GM18502 (cell line): Measurements from ENCODE around the gene CMTM4.
"Not testable (repeated sequence)": the region's sequence is repeated elsewhere in the genome, so short reads cannot be mapped to it uniquely, and the experiment has no call there.

Experiments
- ATAC-seq: cut with Tn5 transposase; IDR thresholded peaks from one replicate; pipeline ENCODE4 v1.9.1; 2021; ENCODE audit warnings: mild to moderate bottlenecking; ENCODE audit not compliant: unreplicated experiment, poor library complexity

The CMTM4 gene

DNA sequence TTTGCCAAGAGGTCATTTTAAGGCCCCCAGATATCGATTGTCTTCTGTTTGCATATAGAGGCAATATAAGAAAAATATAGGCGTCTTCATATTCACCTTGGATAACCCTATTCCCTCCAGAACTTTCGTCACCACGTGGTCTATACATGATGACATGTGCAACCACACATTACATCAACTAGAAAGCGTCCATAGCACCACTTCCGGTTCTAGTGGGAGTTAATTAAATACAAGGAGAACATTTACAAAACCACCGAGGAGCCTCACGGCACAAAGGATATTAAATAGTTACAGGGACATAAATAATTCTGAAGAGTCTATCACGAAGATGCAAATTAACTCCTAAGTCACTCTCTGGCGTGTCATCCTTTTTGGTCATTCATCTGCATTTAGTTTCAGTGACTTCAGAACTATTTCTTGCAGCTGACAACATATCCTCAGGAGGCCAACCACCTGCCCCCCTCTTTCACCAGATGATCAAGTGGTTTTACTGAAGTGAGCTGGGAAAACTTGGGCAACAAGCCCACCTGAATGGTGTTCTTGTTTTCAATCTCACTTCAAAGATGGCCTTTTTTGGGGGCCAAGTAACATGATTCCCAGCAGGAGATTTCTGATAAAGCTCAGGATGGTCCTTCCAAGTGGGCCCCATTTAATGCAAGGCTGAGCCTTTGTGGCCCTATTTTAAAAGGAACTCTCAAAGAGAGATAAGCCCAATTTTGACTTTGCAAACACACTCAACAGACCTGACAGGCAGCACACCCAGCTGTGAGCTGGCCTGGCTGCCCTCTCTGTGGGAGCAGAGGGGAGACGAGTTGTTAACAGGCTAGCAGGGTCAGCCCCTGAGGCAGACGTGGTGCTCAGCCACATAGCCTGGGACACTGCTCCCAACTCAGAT lies 76.8 kb downstream of the CMTM4 start:
- no peak for ATAC-seq

DNA sequence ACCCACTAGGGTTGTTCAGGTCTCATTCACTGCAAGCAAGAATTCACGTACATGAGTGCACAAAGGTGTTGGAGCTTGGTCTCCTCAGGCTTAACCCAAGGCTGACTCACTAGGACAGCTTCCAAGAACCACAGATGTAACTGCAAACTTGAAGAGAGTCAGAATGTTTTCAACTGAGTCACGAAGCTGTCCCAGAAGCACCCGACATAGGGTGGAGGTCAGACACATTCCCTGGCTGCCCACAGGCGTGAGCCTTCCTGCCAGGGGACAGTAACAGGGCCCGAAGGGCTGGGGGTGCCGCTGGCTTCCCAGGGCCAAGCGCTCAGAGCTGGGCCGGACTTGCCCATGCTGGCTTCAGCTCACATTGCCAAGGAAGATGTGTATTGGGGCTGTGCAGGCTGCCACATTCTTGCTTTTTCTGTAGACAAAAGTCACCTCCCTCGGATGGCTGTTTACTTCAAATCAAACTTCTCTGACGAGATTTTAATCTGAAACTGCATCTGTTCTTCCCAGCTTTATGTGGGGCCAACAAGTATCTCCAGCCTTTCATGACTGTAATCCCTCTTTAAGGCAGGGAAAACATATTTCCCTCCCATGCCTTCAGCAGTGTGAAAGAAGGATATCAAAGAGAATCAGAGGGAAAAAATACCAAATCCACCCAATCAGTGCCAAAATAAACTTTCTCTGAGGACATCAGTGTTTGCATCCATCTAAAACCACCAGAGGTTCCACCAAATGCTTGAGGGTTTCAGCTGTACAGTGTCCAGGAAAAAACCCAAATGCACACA lies 77.8 kb downstream of the CMTM4 start:
- no peak for ATAC-seq

DNA sequence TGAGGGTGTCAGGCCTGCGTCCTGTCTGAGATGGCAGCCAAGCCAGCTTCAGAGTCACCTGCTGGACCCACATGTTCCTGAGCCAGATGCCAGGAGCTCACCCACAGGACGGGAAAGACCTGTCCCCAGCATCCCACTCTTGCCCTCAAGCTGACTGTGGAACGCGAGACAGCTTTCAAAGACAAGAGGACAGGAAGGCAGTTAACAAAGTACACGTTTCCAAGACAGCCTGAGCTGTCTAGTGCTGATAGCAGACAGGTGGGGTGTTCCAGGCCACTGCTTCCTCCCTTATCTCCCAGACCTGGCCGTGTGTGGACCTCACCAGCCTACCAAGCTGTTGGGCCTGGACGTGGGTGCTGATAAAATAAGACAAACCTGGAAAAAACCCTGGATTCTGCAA lies 78.8 kb downstream of the CMTM4 start:
- ATAC-seq, result no peak

DNA sequence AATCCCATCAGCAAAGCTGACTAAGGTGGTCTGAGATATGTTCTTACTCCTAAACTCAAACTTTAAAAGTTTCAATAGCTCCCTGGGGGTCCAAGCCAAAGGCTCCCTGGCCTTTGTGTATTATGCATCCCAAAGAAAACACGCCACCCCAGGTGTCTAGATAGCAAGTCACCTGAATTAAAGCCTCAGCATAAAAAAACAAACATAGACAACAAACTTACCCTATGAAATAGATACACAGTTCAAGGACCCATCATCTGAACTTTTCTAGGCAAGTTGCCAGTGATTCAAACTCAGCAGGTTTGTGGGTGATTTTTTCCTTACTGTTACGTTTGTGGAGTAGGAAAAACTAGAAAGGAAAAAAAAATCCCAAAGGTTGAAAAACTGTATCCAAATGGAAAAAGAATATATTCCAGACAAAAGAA lies 79.5 kb downstream of the CMTM4 start:
- no peak for ATAC-seq

DNA sequence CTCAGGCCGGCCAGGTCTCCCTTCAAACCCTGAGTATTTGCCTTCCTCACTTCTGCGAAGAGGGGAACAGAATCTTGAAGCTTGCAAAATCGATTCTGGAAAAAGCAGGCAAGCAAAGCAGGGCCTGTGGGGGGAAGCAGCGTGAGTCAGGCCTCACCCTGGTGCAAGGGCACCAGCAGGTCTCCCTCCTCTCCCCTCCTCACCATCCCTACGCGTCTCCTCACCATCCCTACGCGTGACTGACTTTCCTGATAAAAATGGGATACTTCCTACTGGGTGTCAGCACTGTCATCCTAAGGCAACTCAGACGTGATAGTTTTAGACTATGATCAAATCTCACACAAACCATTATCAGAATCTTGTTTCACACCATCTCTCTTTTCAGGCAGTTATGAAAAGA lies 80.0 kb downstream of the CMTM4 start:
- ATAC-seq, result no peak

DNA sequence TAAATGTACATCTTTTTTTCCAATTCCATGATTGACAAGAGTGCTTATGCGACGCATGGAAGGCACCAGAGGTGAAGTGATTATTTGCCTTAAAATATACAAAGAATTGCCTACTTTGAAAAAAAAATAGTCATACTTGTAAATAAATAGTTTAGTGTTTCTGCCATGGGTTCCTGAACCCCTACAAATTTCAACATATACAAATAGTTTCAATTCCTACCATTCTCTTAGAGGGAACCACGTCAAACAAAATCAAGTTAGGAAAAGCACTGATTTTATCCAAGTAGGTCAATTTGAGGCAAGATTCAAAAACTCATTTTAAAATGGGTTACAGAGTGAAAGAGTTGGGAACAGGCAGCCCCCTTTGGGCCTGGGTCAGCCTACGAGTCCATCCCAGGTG lies 80.4 kb downstream of the CMTM4 start:
- no peak for ATAC-seq

DNA sequence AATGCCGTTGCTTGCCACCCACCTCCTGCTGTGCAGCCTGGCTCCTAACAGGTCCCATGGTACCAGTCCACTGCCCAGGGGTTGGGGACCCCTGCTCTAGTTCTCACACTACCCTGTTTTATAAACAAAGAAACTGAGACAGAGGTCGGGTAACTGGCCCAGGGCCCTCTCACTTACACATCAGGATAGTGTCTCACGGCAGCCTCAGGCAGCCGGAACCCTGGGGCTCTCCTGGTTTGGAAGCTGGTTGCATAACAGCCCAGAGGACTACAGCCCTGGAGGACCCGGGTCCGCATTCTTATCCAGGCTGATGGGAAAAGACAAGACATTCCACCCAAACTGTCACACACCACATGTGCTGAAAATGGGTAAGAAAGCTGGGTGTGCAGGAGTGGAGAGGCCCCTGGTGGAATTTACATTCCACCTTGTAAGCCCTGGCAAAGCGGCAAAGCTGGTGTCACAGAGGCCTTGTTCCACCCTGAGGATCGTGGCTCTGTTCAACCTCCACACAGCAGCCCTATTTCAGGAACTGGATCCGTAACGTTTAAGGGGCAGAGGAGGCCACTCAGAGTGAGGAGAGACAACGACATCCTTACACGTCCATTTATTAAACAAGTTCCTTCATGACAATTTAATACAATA lies 82.3 kb downstream of the CMTM4 start:
- ATAC-seq, result no peak

DNA sequence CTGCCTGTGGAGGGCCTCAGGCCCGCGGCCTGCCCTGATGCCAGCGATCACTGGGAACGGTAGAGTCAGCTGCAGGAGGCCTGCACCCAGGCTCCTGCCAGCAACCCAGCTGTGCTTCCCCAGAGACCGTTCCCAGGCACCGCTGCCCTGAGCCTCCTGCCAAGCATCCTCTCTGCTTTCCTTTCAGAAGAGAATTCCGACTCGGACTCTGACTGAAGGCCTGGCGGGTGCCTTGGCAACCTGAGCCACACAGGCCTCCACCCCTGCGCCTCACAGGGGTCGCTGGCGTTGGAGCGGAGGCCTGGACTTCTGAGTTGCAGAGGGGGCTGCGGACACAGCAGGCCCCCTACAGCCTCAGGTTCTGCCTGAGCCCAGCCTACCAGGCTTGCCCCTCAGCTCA lies 84.1 kb downstream of the CMTM4 start:
- ATAC-seq, result no peak

DNA sequence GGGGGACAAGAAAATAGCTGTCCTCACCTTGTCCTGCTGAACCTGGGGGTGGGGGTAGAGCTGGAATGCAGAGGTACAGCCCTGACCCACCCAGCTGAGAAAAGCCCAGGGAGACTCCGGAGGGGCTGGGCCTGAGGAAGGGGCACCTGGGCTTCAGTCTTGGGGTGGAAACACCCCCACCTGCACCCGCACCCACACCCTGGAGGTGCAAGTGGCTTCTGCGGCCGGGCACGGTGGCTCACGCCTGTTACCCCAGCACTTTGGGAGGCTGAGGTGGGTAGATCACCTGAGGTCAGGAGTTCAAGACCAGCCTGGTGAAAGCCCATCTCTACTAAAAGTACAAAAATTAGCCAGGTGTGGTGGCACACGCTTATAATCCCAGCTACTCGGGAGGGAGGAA lies 84.6 kb downstream of the CMTM4 start:
- ATAC-seq, result not testable (repeated sequence)

DNA sequence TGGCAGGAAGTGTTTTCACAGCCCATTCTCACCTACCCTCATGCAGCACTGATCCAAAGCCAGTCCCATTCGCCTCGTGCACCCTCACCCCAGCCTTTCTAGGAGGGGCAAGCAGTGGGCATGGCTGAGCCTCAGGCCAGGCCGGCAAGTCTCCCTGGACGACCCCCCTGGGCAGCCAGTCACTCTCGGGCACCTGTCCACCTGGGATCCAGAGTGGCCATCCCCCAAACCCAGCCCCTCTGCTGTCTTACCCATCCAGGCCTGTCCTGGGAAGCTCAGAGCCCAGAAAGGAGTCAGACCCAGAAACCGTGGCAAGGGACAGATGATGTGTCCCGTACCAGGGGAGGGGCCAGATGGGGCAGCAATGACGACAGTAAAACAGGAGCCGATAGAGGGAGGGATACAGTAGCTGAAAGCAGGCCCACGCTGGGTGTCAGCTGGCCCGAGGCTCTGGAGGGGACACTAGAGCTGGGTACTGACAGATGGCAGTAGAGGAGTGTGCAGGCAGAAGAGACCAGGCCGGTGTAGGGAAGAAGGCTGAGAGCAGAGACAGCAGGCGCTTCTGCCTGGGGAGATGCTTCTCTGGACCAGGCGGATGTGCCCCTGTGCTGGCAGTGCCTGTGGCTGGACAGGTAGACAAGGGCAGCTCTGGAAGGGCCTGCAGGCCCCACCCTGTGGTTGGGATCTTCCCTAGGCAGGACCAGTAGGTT lies 86.3 kb downstream of the CMTM4 start:
- no peak for ATAC-seq

DNA sequence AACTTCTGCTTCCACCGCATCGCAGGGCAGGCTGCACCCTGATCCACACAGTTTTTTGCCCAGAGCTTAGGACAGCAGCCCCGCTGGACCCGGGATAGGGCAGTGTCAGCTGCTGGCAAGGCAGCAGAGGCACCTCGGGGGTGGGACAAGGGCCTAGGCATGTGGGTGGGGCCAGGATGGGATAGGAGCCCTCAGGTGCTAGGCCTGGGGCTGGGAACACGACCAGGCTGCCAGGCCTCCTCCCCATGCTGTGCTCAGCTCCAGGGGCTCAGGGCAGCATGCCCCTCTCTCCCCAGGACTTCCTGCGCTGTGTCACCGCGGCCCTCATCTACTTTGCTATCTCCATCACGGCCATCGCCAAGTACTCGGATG lies 87.4 kb downstream of the CMTM4 start:
- ATAC-seq, result no peak

DNA sequence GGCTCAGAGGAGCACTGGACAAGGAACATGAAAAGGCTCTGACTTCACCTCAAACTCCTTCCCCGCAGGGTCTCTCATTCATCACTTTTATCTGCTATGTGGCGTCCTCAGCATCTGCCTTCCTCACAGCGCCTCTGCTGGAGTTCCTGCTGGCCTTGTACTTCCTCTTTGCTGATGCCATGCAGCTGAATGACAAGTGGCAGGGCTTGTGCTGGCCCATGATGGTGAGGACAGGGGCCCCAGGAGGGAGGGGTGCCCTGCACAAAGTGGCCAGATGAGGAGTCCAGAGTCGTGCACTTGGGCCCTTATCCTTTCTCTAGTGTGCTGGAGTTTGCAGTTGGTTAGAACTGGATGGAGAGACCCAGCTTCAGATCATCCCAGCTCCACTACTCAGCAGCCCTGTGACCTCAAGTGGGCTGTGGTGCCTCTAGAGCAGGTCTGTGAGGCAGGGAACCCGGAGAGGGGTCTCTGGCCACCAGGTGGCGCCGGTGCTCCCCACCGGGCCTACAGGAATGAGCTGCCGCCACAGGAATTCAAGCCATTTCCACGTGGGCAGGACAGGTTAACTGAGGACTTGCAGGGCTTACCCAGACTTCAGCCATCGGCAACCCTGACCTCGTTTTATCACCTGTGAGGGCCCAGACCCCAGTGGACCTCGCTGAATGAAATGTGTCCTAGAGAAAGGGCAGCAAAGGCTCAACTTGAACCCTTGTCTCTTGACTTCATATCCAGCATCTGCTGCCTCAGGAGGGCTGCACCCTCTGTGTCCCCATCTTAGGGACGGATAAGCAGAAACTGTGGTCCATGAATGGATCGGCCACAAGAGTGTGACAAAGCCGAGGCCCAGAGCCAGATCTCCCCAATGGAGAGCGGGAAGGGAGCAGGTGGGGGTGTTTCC lies 88.1 kb downstream of the CMTM4 start:
- ATAC-seq, result peak; percentile 51

DNA sequence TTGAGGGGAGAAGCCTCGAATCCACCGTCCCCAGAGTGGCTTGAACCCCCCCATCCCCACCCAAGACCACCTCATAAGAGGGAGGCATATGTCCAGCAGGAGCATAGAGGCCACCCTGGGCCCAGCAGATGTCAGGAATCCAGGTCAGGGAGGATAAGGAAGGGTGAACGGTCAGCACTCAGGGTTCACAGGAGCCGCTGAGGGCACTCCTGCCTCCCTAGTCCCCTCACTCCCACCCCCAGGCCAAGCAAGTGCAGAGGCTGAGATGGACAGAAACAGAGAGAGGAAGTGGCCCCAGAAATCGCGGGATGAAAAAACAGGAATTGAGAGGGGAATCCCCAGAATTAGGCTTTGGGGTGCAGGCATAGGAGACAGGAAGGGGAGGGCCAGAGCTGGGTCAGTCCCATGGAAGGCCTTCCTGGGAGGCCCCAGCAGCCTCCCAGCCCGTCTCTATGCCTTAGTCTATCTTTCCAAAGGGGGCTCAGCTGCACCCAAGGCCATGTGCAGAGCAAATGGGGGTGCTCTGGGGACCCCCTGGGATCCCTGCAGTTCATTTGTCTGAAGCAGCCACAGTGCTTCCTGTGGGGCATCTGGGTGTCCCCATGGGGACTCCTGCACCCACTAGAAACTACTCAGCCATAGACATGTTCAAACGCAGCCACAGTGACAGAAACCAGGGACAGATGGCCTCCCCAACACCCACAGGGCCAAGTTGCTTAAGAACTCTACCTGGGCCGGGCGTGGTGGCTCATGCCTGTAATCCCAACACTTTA lies 90.4 kb downstream of the CMTM4 start:
- peak; percentile 53 for ATAC-seq

DNA sequence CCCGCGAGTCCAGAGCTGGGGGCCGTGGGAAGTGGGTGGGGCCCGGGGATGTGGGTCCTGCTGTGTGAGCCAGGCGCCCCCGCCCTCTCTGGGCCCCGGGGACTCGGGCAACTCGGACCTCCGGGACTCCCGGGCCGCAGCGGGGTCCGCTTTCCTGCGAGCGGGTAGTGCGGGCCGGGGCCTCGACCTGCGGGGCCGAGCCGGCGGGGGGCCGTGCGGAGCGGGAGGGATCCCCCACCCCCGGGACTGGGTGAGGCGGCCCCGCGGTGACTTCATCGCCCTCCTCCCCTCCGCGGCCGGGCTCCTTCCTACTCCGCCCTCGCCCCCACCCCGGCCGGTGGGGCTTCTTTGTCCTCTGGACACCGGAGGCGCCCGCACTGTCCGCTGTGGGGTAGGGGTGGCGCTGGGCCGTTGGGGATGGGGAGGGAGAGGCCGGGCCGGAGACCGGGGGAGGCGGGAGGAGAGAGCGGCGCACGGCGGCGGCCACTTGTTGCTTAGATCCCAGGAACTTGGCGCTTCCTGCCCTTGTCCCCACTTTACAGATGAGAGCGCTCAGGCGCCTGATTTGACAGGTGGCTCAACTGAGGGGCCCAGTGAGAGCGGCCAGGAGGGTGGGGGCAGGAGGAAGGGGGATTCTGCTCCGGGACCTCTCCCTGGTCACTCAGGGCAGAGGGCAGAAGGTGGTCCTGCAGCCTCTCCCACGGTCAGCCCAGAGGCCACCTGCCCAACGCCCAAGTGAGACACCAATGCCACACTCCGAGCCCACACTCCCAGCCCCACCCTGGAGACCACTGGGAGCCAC lies 91.2 kb downstream of the CMTM4 start:
- peak; percentile 12 for ATAC-seq

DNA sequence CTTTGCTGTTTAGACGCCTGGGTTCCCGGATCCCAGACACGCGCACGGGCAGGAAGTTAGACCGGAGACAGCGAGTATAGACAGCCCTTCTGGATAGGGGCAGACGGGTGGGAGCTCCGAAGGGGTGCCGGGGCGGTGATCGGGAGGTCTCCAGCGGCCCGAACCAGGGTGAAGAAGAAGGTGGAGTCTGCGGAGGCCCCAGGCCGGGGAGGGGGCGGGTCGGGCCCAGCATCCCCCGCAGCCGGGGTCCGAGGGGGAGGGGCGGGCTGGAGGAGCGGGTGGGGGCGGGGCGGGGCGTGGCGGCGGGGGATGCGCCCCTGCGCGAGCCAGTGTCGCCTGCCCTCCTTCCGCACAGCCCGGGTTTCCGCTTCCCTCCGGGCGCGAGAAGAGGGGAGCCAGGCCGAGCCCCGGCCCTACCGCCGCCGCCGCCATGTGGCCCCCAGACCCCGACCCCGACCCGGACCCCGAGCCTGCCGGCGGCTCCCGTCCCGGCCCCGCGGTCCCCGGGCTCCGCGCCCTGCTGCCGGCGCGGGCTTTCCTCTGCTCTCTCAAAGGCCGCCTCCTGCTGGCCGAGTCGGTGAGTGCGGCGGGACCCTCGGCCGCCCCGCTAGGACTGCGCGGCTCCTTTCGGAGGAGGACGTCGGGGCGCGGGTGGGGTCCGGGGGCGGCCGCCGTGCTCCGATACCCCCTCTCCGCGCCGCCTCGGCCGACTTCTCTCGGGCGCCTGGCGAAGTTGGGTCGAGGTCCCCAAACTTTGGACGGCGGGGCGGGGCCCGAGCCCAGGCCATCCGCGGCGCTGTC lies 92.0 kb downstream of the CMTM4 start, which contains the start of gene CMTM3:
CMTM3 (plus strand) TSS at position 329 of the 801 bp plus-strand sequence; CDS start at position 431, 102 bp downstream.
- peak; percentile 64 for ATAC-seq

DNA sequence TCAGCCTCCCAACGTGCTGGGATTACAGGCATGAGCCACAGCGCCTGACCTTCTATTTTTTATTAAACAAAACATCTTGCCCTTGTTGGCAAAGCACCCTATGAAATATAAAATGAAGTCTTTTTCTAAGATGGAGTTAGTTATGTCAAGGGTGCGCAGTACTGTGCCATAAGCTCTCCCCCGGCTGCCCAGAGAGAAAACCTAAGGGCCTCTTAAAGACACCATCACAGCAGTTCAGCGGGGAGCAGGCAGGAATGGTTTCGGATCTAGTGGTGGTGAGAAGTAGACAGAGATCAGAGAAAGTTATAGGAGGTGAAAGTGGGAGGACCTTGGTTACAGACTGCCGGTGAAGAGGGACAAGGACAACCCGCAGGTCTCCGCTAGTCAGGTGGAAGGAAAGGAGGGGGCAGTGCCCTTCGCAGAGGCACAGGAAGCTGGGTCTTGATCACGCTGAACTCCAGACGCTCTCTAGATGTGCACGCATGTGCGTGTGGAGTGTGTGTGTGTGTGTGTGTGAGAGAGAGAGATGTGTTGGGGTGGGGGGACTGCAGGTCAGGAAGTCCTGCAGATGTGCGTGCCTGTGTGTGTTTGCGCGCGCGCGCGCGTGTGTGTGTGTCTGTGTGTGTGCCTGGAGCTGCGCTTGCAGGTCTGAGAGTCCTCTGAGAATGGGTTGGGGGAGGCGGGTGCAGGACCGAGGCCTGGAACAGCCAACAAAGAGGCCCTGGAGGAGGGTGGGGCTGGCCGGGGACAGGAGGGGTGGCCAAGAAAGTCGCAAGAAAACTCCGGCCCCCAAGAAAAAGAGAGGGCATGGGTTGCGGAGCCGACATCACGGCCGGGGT lies 92.8 kb downstream of the CMTM4 start:
- no peak for ATAC-seq
